GM19395 (cell line): ENCODE data around the gene MCEE.
"Not testable (repeated sequence)": the region's sequence is repeated elsewhere in the genome, so short reads cannot be mapped to it uniquely, and the experiment has no call there.

ENCODE experiments used
- ATAC-seq: cut with Tn5 transposase; IDR thresholded peaks from one replicate; pipeline ENCODE4 v1.9.1; 2021; ENCODE audit warnings: mild to moderate bottlenecking, moderate library complexity; ENCODE audit not compliant: unreplicated experiment

MCEE gene

GRCh38 chr2:71130152-71130904, at the start of gene MCEE, which contains the start of gene MPHOSPH10:
Gene MCEE (minus strand): TSS chr2:71130229. CDS start chr2:71130219, 10 bp downstream.
Gene MPHOSPH10 (plus strand): TSS chr2:71130634. CDS start chr2:71130666, 32 bp downstream.
- ATAC-seq = peak; percentile 92

- not testable (repeated sequence) for ATAC-seq
Observed at GRCh38 chr2:71178836-71179235, 48.8 kb upstream of the MCEE start.

DNA sequence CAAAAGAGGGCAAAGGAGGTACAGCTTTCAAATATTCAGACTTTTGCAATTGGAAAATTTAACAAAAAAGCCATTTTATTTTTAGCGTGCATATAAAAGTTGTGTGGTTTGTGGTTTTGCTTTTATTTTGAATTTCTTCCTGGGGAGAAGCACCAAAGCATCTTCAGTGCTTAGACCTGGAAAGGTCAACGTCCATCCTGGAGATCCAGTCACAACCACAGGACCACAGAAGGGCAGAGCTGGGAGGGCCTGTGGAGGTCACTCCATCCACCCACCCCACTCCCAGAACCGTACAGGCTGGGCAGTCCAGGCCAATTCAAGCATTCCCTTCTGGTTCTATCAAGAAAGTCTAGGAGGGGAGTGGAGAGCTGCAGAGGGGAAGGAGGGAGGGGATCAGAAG, 44.2 kb upstream of the MCEE start:
- ATAC-seq = no peak

DNA sequence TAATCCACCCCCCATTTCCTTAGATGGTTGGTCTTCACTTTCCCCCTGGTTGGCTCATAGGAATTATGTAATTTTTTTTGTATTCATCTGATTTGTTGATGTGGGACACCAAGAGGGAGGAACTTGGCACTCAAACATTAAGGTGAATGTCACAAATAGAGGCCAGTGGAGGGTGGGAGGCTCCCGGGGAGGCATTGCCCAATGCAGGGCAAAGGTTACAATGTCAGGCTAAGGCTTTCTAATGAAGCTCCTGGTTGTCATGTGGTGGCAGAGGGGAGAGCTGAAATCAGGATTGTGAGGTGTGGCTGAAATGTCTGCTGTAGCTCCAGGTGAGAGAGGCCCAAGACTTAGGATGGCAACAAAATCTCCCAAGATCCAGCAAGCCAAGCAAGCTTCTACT, 43.1 kb upstream of the MCEE start:
- ATAC-seq = no peak

DNA sequence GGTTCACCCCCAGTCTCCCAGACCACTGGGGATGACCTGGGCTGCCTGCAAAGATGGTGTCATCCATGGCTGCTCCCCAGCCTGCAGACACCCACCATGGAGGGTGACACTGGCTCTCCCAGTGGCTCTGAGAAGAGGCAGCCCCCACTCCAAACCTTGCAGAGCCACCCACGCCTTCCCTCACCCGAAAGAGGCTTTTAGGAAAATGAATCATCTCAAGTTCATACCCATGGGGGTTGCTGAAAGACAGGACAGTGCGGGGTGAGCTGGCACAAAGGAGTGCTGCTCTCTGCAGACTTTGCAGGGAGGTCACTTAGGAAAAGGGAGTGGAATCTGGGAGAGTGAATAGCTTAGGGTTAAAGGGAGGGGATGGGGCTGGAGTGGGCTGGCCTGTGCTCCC, 36.8 kb upstream of the MCEE start:
- ATAC-seq = no peak

GRCh38 chr2:71157124-71157793, 27.2 kb upstream of the MCEE start:
- peak; percentile 62 for ATAC-seq

DNA sequence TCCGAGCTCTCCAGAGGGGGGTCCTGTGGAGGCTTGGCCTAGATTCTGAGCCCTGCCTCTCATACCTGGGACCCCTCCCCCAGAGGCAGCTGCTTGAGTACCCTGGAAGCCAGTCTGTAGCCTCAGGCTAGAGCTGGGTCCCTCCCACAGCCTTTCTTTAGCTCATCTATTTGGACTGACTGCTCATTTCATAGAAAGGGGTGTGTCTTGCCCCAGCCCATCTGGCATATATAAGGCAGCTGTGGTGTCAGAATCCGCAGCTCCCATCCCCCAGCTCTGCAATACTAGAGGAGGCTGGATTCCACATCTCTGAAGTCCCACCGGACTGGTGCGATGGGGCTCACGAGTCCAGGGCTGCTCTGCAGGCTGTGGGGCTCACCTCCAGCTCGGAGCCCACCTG, 26.5 kb upstream of the MCEE start:
- ATAC-seq = no peak

DNA sequence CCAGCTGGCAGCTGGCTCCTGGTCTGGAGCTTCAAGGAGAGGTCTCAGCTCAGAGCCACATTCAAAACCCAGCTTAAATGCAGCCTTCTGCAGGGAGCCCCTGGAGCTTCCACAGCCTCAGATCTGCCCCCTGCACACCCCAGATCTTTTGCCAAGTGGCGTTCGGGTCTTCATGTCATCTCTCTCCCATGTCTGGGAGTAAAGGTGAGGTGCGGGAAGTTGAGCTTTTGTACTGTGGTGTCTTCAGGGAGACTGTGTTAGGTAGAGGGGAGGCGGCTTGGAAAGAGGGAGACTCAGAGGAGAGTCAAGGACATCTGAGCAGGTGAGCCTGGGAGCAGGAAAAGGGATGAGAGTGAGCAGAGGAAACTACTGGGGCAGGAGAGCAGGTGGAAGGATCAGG, 25.8 kb upstream of the MCEE start:
- ATAC-seq = no peak

DNA sequence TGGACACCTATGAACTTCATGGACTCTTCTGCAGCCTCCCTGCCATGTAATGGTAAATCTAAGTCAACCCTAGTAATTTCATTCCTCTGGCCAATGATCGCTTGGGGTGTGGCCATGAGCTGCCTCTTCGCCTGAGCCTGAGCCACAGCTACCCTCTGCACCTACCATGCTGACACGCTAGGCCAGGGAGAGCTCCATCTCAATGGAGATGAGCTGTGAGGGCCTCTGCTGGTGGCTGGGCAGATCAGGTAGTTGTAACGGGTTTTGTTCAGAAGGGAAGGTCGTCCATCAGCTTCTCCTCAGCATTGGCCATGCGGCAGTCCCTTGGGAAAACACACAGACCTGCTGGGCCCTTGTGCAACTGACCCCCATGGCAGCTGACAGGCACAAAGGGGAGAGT, 24.8 kb upstream of the MCEE start:
- peak; percentile 78 for ATAC-seq

DNA sequence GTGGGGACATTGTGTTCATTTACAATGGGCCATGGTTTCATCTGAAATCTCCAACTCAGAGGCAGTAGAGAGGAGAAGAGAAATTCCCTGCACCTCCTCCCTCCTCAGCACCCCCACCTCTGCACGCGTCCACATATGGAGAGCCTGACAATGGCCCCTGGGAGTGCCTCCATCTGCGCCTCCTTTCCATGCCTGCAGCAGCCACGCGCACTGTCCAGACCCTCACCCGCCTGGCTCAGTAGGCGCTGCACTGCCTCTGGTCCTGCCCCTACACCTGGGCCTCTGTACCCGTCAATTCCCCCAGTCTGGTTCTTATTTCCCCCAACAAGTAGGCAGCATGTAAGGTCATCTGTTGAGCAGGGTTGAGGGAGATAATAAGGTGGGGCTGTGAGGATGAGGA, 24.2 kb upstream of the MCEE start:
- no peak for ATAC-seq

DNA sequence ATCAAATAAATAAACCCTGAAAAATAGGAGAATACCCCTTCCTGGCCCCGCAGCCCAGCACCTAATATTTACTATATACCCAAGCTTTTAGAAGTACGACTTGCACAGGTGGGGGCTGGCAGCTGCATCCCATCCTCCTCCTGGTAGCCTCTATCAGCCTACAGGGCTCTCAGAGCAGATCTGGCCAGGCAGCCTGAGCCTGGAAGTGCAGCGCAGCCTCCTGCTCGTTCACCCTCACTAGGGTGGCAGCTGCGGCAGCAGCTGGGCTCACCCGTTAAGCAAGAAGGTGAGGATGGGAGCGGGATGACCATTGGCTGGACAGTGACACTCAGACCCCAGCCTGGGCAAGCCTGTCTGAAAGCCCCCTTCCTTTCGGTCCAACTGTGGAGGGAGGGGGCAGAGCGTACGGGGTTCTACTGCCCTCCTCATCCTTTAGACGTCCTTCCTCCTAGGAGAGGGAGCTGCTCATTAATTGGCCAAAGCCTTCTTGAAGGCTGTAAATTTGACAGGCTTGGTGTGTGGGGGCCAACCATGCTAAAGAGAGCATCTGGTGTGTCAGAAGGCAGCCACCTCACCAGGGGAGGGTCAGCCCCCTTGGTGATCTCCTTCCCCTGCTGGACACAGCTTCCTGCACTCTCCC, 23.7 kb upstream of the MCEE start:
- ATAC-seq = no peak

- ATAC-seq = no peak
Observed at GRCh38 chr2:71151620-71152019, 21.6 kb upstream of the MCEE start.

- ATAC-seq = no peak
Observed at GRCh38 chr2:71150082-71150816, 20.2 kb upstream of the MCEE start.

- ATAC-seq = no peak
Observed at GRCh38 chr2:71148506-71149063, 18.6 kb upstream of the MCEE start.

GRCh38 chr2:71143782-71144181, 13.8 kb upstream of the MCEE start:
- no peak for ATAC-seq

GRCh38 chr2:71136174-71136573, 6.1 kb upstream of the MCEE start:
- no peak for ATAC-seq

- ATAC-seq = no peak
Observed at GRCh38 chr2:71133603-71134002, 3.6 kb upstream of the MCEE start.

DNA sequence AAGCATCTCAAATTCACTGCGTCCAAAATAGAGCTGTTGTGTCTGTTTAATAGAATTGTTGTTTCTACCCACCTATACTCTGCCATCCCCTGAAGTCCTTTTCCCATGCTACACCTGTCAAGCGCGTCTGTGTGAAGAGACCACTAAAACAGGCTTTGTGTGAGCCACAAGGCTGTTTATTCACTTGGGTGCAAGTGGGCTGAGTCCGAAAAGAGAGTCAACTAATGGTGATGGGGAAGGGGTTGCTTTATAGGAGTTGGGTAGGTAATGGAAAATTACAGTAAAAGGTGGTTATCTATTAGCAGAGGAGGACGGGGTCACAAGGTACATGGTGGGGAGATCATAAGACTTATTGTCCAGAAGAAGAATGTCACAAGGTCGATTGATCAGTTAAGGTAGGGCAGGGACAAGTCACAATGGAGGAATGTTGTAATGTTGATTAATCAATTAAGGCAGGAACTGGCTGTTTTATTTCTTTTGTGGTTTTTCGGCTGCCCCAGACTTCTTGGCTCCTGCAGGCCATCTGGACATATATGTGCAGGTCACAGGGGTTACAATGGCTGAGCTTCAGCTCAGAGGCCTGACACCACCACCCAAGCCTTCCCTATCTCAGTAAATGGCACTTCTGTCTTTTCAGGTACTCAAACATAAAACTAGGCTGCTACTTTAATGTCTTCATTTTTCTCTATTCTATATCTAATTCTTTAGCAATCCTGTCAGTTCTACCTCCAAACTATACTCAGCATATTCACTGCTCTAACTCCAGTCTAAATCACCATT, 1.5 kb upstream of the MCEE start:
- not testable (repeated sequence) for ATAC-seq

DNA sequence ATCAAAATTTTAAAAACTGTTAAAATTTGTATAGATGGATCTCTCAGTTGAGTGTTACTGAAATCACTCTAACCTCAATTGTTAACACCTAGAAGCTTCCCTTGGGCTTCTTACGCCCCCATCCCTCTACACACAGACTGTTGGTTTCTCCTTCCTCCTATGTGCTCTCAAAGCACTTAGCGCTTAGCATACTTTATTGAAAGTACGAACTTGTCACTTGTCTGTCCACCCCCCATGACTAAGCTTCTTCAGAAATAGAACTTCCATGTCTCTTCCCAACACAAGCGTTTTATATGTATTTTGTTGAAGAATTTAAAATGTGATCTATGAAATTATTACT, 846 bp upstream of the MCEE start:
- ATAC-seq = peak; percentile 34

- peak; percentile 48 for ATAC-seq
Observed at GRCh38 chr2:71129902-71130151, 202 bp downstream of the MCEE start.
